Fibroblast of skin of left quadriceps (primary cell): Measurements from ENCODE around the gene IGF1R.

Source experiments
- DNase-seq, 2 experiments: peaks; one replicate each; pipeline ENCODE4 v3.0.0-alpha.2; 2013; ENCODE audit warnings: low read depth in 2 of 2

IGF1R gene

DNA sequence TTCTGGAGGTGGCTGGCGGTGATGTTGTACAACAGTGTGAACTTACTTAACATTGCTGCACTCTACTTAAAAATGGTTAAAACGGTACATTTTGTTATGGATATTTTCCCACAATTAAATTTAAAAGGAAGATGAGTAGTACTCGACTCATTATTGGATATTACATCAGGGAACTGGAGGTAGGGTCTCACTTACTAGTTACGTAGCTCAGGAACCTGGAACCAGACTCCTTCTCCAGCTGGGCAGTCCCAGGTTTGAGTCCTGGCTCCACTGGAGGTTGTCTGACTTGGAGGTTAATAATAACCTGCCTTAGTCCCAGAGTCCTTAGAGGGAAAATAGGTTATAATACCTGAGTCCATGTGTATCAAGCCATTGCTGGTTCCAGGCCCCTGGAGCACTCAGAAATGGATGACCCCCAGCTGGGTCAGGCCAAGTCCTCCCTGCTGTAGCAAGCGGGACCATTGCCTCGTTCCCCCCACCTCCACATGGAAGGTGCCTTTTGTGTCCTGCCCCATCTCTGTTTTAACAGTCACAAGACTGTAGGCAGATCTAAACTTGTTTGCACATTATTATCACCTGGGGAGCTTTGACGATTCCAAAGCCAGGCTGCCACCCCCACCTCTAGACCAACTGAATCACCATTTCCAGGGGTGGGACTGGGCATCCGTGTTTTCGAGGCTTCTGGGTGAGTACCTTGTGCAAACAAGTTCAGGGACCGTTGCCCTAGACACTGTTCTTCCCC is 126.6 kb downstream of the IGF1R start:
- DNase-seq = no peak

DNA sequence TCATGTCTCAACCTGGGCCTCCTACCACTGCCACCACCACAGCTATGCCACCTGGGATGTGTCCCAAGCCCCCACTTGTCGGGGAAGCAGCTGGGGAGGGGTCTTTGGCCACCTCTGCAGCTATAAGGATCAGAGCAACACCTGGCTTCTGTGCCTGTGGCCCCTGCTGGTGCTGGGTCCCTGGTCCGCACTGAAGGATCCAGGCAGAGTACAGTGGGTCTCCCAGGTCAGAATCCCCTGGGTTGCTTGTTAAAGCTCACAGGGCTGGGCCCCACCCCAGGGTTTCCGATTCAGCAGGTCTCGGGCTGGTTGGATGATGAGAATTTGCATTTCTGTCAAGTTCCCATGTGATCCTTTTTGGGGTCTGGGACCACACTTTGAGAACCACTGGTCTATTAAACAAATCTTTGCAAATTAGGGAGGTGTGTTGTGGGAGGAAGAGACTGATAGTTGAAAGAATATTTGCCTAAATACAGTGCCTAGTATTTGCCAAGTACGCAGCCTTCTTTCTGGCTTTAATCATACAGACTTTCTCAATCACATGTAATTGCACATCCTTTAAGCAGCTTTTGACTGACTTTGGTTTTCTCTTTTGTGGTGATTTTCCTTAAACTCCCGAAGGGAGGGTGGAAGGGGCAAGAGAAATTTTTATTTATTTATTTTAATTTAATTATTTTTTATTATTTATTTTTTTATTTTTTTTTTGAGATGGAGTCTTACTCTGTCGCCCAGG is 127.3 kb downstream of the IGF1R start:
- DNase-seq = no peak

DNA sequence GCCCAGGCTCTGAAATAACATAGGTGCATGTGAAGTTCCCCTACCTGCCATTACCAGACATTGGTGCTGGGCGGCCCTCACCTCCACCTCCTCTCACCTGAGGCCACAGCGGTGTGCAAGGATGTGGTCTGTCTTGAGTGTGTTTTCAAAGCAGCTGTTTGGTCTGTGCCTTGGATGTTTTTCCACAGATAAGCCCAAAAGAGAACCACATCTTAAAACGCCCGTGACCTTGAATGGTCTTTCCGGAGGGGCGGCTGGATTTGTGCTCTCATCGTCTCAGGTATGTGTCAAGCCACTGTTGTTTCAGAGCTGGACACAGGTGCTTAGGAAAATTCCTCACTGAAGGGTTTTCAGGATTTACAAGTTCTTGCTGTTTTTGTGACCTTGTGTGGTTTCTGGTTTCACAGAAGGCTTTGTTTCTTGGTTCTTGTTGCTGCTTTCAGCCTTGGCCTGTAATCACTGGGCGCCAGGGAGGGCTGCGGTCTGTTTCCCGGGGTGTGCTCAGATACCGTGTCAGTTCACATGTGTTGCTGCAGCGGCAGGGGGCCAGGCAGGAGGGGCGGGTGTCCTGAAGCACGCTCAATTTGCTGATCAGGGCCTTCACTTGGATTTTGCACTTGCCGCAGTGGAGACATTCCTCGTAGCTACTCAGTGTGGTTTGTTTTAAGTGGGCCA is 128.4 kb downstream of the IGF1R start:
- no peak for DNase-seq

DNA sequence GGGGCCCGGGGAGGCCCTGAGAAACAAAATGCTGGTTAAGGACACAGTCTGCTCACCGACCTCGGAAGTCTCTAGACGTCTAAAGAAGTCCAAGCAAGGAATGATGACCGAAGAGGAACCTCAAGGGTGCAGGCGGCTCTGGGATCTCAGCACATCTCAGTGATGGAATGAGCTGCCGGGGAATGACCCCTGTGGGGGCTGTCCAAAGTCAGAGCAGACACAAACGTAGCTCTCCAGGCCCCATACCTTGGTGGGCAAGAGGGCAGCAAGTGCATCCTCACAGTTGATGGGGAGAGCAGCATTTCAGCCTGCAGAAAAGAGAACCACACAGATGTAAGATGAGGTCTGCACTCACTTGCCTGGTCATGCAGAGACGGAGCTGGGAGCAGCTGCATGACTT is 129.1 kb downstream of the IGF1R start:
- DNase-seq = no peak

DNA sequence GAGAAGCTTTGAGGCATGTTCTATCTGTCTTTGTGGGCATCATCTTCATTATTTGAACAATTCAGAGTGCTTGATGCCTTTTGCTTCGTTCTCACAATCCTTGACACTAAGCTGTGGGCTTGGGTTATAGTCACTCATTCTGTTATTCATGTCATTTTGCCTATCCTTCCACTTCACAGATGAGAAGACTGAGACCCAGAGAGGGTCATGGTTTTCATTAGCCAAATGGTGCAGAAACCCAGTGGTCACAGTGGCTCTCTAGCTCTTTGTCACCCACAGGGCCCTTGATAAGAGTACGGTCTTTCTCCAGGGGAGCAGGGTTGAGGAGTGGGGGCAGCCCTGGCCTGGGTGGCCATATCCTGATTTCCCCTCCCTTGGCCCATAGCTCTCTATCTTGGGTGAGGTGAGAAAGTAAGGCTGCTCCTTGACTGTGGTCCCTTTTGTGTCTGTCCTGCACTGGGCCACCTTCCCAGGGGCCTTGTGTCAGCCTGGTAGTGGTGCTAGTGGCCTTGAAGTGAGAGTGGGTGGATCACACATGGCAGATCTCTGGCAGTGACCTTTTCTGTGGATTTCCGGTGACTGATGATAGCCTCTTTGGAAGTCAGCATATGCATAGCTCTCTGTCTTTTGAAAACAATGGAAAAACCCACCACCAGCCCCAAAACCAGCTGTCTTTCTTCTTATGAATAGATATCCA is 130.1 kb downstream of the IGF1R start:
- DNase-seq = no peak

DNA sequence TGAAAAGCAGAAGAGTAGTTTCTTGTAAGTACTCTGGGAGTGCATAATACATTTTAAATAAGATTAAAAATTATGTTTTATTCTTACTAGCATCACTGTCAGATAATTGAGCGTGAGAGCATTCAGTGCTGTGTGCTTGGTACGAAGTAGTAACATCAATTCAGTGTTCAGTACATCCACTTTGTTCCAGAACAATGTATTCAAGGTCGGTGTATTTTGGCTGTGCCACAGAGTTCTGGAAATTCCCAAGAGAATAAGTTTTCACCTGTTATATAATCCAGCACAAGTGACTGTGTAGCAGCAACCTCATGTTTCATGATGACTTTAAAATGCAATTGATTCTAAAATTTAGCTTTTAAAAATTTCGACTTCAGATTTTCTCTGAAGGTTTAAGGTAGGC is 130.6 kb downstream of the IGF1R start:
- no peak for DNase-seq

DNA sequence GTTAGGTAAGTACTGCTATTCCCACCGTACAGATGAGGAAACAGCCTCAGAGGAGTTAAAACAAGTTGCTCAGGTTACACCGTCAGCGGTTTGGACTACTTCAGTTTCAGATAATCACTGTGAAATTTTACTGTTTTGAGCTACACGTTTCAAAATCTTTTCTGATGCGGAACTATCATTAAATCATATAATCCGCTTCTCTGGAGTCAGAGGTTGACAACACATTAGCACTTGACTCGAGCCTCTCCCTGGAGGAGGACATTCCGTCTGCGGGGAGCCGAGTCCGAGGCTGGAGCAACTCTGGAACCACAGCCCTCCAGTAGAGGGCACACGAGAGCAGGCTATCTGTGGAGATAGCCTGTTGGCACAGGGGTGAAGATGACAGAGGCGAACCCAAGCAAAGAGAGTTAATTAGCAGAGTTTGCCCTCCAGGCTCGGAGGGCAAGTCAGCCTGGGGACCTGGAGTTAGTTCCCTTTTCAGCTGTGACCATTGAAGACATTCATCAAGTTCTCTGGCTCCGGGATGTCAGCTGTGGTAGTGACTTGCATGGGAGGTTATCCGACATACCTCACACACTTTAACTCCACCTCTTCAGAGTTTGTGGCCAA is 131.2 kb downstream of the IGF1R start:
- no peak for DNase-seq

DNA sequence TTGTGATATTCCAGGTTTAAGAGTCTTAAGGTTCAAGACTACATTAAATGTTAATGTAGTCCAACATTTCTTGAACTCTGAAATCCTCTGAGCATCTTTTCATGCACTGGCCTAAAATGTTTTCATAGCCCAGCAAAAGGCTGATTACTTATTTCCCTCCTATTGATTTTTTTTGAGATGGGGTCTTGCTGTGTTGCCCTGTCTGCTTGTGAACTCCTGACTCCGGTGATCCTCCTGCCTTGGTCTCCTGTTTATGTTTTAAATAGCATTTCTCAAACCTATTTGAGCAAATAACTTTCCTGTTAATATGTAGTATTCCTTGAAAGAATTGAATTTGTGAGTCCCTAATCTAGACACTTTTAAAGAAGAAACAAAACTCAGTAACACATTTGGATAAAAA is 133.5 kb downstream of the IGF1R start:
- DNase-seq = no peak

DNA sequence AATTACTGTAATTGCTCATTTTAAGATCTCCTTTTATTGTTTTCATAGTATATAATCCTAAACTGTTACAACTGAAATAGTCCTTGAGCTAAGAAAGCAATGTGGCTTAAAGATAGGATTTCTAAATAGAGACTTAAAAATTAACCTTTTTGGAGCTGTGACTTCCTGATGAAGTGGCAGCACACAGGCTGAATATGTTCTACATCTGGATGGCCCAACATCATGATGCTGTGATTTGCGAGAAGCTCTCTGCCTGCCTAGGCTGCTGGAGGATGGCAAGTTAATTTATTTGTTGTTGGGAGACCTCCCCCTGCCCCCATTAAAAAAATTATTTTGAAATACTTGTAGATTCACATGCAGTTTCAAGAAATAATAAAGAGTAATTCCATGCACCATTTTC is 134.5 kb downstream of the IGF1R start:
- no peak for DNase-seq

DNA sequence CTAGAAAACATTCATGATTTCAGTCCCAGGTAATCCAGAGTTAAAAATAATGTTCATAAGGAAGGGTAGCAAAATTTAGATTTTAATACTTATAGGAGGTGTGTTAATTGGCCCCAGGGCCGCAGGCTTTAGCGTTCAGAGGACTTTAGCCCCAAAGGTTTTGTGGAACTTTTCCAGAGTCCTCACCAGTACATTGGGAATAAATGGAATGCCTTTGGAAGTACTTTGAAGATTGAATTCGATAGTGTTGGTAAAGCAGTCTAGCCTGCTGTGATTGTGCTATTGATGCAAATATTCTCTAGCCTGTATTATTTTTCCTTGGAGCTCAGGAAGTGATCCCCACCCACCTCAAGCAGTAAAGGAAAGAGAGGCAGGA is 137.1 kb downstream of the IGF1R start:
- no peak for DNase-seq

DNA sequence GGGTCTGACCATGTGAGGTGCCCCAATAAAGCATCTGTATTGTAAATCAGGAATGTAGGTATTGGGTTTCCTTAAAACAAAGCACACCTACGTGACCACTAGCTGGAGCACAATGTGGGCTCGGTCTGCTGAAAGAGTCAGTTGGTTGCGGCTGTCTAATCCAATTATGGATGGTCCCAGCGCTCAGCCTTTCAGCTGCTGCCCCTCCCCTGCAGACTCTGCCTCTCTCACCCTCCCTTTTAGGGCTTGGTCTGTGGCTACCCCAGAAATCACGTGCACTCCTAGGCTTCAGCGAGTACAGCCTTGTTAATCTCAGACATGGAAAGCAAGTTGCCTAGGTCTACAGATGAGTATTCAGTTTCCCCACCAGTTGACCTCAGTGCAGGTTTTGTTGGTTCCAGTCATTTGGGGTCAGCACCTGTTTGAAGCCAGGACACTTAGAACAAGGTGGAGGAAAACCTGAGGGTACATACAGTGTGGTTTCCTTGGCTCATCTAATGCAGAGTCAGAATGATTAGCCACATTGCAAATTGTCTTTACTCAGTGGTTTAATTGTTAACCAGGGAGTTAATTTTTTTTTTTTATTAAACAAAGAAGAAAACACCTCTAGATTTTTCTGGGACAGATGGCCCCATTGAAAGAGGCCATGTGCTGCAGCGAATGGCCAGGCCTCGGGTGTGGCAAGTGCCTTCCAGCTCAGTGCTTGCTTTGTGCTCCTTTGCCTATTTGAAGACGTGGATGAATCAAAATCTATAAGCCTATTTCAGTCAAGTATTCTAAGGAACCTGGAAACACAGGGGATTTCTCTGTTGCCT is 137.7 kb downstream of the IGF1R start:
- no peak for DNase-seq

DNA sequence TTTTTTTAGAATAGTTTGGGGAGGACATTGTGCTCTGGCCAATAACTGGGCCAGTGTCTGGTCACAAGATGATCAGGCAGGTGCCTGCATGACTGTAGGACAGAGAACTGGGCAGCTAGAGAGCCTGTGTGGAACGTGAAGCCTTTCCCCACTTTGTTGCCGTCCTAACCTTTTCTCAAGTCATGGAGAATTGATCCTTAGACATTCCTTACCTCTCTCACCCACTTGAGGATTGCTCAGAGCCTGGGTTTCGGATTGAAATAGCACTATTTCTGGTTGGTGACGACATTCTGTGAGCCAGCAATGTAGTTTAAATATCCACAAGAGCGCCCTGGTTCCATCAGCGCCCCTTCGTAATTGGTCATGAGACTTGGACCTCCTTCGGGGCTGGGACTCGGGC is 138.4 kb downstream of the IGF1R start:
- DNase-seq = no peak

DNA sequence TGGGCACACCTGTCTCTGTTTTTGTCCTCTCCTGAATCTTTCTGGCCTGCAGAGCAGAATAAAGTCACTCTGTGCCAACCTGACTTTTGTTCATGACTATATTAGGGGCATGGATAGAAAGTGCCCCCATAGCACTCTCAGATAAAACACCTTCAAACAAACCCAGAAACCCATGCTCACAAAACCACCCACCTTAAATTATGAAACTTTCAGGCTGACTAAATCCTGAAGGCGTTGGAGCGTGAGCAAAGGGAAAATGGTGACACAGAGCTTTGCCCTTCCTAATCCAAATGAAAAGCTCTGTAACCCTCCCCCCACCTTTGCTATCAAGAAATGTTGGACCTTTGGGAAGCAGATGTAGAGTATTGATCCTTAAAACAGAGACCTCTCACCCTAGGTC is 138.9 kb downstream of the IGF1R start:
- DNase-seq = no peak

DNA sequence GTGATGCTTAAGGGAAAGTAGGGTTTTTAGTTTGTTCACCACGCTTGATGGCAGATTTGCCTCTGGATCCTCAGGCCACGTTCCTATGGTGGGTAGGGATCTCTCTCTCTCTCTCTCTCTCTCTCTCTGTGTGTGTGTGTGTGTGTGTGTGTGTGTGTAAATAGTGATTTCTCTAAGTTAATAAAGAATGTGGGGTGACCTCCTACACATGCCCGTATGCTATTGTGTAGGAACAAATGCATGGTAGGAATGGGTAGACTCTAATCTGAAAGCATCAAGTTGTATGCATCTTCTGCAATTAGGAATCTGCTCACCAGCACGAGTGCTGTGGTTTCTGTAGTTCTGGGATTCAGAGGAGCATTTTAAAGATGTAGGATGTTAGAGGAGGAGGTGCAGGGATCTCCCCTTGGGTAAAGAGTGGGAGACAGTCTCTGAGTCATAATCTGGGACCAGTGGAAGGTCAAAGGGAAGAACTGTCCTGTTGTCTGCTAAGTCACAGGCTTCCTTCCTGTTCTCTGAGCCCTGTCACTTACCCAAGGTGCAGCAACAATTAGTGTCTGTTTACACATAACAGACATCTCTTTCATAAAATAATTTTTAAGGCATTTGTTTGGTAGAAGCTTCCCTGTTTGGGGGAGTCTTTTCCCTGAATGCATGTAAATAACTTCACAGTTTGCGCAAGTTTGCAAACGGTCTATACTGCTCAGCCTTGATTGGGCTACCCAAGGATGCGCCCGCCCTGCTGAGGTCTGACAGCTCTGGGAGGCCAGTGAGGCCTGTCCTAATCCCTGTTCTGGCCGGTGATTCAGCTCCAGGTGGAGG is 139.8 kb downstream of the IGF1R start:
- DNase-seq = no peak

DNA sequence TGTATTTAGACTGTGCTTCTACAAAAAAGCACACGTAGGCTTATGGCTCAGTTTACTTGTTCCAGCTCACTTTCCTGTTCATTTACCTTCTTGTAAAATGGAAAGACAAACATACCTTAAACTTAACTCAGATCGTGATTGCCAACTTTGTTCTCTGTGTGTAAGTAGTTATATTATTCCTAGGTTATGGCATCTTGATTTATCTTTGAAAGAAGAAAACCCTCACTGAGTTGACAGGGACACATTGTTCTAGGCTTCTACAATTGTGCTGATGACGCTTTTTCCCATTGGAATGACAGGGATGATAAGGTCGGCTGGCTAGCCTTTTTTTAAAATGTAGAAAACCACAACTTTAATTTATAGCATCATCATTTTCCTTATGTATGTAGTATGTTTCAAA is 140.7 kb downstream of the IGF1R start:
- DNase-seq = no peak

DNA sequence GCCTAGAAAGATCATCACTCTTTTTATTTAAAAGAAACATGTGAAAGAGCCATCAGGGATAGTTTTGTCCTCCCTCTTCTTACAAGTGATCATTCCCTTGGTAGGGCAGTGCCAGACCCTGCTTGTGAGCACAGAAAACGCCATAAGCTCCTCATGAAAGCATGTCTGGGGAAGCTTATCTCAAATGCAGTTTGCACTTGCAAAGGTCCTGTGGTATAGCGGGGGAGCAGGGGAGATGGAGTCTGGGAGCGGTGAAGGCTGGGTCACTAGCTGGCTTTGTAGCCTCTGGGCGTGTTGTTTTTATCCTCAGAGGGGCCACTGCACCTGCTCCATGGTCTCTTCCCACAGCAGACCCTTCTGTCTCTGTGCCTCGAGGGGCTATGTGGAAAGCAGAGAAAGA is 141.9 kb downstream of the IGF1R start:
- no peak for DNase-seq

DNA sequence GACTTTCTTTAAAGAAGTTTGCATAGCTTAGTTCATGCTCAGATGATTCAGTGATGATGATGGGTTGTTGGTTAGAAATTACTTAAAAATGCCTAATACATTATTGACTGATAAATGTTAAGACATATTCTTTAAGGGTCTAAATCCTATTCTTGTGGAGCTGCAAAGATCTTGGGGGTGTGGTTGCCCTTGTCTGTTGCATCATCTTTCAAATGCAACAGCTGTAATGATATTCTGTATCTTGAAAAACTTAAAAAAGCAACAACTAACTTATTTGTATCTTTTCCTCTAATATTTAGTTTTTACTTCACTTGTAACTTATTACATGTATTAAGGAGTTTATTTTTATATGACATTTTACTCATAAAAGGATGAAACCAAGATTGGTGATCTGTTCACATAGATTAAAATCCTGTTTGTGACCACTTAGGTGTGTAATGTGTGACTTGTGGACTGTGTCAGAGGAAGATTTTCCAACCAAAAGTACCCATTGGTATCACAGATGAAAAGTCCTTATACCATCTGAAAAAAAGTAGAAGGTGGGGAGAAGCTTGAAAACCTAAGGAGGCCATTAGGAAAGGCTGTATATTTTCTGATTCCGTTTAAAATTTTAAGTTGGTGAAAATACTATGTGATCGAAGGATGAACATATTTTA is 142.8 kb downstream of the IGF1R start:
- DNase-seq = no peak

DNA sequence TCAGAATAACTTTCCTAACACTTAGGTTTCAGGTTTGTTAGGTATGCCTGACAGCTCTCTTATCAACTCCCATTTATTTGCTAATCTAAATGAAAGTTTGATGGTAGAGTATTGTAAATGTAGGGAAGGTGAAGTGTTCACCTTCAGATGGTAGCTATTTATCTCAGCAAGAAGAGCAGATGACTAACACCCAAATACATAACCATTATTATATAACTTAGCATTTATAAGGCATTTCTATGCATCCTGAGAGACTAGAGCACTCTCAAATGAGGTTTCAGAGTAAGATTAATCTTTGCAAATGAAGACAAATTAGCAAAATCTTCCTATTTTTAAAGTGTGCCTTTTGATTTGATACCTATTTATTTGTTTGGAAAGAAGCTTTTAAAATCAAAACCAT is 143.8 kb downstream of the IGF1R start:
- no peak for DNase-seq

DNA sequence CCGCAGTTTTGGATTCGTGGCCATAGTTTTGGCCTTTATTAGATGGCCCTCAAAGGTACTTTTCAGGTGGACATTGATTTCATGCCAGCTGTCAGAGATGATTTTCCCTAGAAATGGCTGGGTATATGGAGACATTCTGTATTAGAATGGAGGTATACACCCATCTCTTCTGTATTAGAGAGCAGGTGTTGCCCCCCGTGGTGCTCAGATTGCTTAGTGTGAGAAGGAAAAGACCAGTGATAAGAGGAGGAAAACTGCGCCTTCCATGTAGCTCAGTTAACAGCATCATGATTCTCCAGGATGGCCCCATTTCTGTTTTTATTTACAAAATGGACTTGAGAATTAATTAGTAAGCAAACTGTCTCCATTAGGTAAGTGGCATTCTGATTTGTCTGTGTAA is 145.9 kb downstream of the IGF1R start:
- no peak for DNase-seq

DNA sequence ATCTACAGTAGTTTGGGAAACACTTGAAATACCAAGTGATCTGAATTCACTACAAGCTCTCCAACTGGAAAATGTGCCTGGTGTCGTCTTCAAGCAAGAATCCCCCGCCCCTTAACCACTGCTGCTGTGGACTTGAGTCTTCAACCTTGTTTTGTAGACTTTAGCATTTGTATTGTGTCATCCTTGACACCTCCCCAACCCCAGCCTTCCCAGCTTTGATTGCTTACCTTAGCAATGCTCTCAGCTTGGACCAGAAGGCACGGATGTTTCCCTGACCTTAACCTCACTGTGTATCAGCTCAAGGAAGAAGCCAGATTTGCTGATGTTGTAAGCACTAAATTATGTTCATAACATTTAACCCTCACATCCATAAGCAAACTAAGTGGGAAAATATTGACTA is 146.4 kb downstream of the IGF1R start:
- DNase-seq = no peak
